HepG2 (cell line): ENCODE results near the gene NGEF. TPM values are rescaled to one million over a fixed set of nuclear protein-coding genes. Genes with fewer than 3 reads are reported as not detected.

Source experiments
- AKAP8 ChIP-seq: sonication (generic); formaldehyde crosslinking; IDR thresholded peaks from 2 replicates; pipeline ENCODE4 v1.5.1; 2020; ENCODE audit warnings: mild to moderate bottlenecking, missing genetic modification reagents
- BRCA1 ChIP-seq: sonication (generic); formaldehyde crosslinking; IDR thresholded peaks from 2 replicates; pipeline ENCODE4 v1.4.0; 2020; ENCODE audit warnings: missing genetic modification reagents
- CENPX ChIP-seq: sonication (generic); formaldehyde crosslinking; IDR thresholded peaks from 2 replicates; pipeline ENCODE4 v1.9.0; 2021; ENCODE audit warnings: mild to moderate bottlenecking, missing genetic modification reagents, moderate library complexity
- HDAC1 ChIP-seq: sonication (generic); formaldehyde crosslinking; IDR thresholded peaks from 2 replicates; pipeline ENCODE4 v1.5.1; 2020; ENCODE audit warnings: mild to moderate bottlenecking, missing genetic modification reagents
- IRF2 ChIP-seq: IDR thresholded peaks from 2 replicates; pipeline ENCODE4 v1.6.1; 2018; ENCODE audit warnings: missing genetic modification reagents, missing compliant biosample characterization
- KAT7 ChIP-seq: IDR thresholded peaks from 2 replicates; pipeline ENCODE4 v1.6.1; 2018; ENCODE audit warnings: borderline replicate concordance, missing compliant biosample characterization
- KAT8 ChIP-seq: IDR thresholded peaks from 2 replicates; pipeline ENCODE4 v1.6.1; 2016; ENCODE audit warnings: missing genetic modification reagents, missing compliant biosample characterization
- NFE2L1 ChIP-seq: sonication (generic); formaldehyde crosslinking; IDR thresholded peaks from 2 replicates; pipeline ENCODE4 v1.4.0; 2020; ENCODE audit warnings: missing genetic modification reagents, mild to moderate bottlenecking, borderline replicate concordance
- RBM22 ChIP-seq: fragments of 200-400 bp; formaldehyde crosslinking; optimal IDR thresholded peaks from 2 replicates; pipeline ENCODE3; 2017; ENCODE audit warnings: mild to moderate bottlenecking, low read length, moderate library complexity
- SMARCE1 ChIP-seq: fragments of 450-650 bp; IDR thresholded peaks from 2 replicates; pipeline ENCODE4 v1.6.1; 2017; ENCODE audit warnings: borderline replicate concordance
- SNAPC4 ChIP-seq: sonication (generic); formaldehyde crosslinking; IDR thresholded peaks from 2 replicates; pipeline ENCODE4 v1.4.0; 2020; ENCODE audit warnings: mild to moderate bottlenecking, missing genetic modification reagents
- ZBTB46 ChIP-seq: sonication (generic); formaldehyde crosslinking; IDR thresholded peaks from 2 replicates; pipeline ENCODE4 v1.4.0; 2020; ENCODE audit warnings: mild to moderate bottlenecking, missing genetic modification reagents, borderline replicate concordance
- ZFP91 ChIP-seq: sonication (generic); formaldehyde crosslinking; IDR thresholded peaks from 2 replicates; pipeline ENCODE4 v1.9.0; 2022; ENCODE audit warnings: missing genetic modification reagents, mild to moderate bottlenecking, borderline replicate concordance
- ZHX1 ChIP-seq: sonication (generic); formaldehyde crosslinking; IDR thresholded peaks from 2 replicates; pipeline ENCODE4 v1.8.1; 2022; ENCODE audit warnings: low read depth, mild to moderate bottlenecking, missing genetic modification reagents
- ZNF275 ChIP-seq: sonication (generic); formaldehyde crosslinking; IDR thresholded peaks from 2 replicates; pipeline ENCODE4 v1.8.0; 2022; ENCODE audit warnings: missing genetic modification reagents, mild to moderate bottlenecking, inconsistent platforms, borderline replicate concordance
- ZNF709 ChIP-seq: sonication (generic); formaldehyde crosslinking; IDR thresholded peaks from 2 replicates; pipeline ENCODE4 v1.5.0; 2020; ENCODE audit warnings: mild to moderate bottlenecking, missing genetic modification reagents
- ZNF747 ChIP-seq: sonication (generic); formaldehyde crosslinking; IDR thresholded peaks from 2 replicates; pipeline ENCODE4 v1.8.1; 2023; ENCODE audit warnings: missing genetic modification reagents, mild to moderate bottlenecking, borderline replicate concordance
- polyA plus RNA-seq, 8 experiments: library from polyadenylated mRNA; depleted of rRNA in 3 of 8; stranded (reverse) in 7 of 8; unstranded in 1 of 8; fragments of >200 nt; fragmentation: Illumina TruSeq in 4 of 8; extraction: Trizol in 4 of 8; gene quantifications; 2 replicates each; pipeline versions ENCODE4 v1.2.1 to v1.2.3, GENCODE V29; 2011 to 2016; ENCODE audit warnings: low read depth in 4 of 8, missing spikeins in 1 of 8, mixed read lengths in 1 of 8; ENCODE audit not compliant: insufficient read depth in 1 of 8
- total RNA-seq, 5 experiments: library from RNA; depleted of rRNA; stranded (reverse); fragments of >200 nt; fragmentation: Illumina TruSeq; extraction: Trizol; gene quantifications; 2 replicates each; pipeline ENCODE4 v1.2.3, GENCODE V29; 2016; ENCODE audit warnings: low read depth in 1 of 5

NGEF gene
- total and polyA plus RNA-seq, 2 of the 13 experiments (the other 11 are each of a cell fraction or from before 2014, with no cell fraction given): 14.4 to 36.9 TPM

GRCh38 chr2:232876978-232877441 is 136.0 kb downstream of the NGEF start (continued):
- TF ChIP-seq ZFP91 (no peak; the same call in 1 of the 2 replicates), HDAC1 (no peak), IRF2 (CRISPR knock-in tag) (no peak; the same call in 1 of the 2 replicates), SNAPC4 (0 out of 2 replicates have a peak, but pooled peaks have one; percentile 51), BRCA1 (0 out of 2 replicates have a peak, but pooled peaks have one; percentile 29), RBM22 (peak; percentile 73), ZNF709 (CRISPR knock-in tag) (0 out of 2 replicates have a peak, but pooled peaks have one; percentile 2), CENPX (CRISPR knock-in tag) (no peak), NFE2L1 (CRISPR knock-in tag) (no peak), ZNF747 (CRISPR knock-in tag) (no peak), AKAP8 (CRISPR knock-in tag) (0 out of 2 replicates have a peak, but pooled peaks have one; percentile 76), SMARCE1 (no peak), ZHX1 (no peak), ZBTB46 (CRISPR knock-in tag) (no peak), ZNF275 (CRISPR knock-in tag) (no peak), KAT8 (CRISPR knock-in tag) (peak; percentile 43; the same call in 1 of the 2 replicates), KAT7 (peak; percentile 19; the same call in 1 of the 2 replicates)
